GM19193 (cell line): Measurements from ENCODE around the gene CHCHD10.

Experiments
- POLR2A ChIP-seq: IDR thresholded peaks from 4 replicates; pipeline ENCODE4 v1.6.1; 2011; ENCODE audit not compliant: insufficient read depth, insufficient read length; ENCODE audit errors: extremely low read depth

The CHCHD10 gene

DNA sequence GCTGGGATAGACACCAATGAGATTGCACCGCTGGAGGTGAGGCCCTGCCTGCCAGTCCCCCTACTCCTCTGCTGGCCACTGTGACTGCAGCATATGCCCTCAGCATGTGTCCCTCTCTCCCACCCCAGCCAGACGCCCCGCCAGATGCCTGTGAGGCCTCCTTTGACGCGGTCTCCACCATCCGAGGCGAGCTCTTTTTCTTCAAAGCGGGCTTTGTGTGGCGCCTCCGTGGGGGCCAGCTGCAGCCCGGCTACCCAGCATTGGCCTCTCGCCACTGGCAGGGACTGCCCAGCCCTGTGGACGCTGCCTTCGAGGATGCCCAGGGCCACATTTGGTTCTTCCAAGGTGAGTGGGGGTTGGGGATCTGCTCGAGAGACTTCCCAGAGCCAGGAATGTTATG lies 13.3 kb upstream of the CHCHD10 start:
- TF ChIP-seq POLR2A, result no peak

DNA sequence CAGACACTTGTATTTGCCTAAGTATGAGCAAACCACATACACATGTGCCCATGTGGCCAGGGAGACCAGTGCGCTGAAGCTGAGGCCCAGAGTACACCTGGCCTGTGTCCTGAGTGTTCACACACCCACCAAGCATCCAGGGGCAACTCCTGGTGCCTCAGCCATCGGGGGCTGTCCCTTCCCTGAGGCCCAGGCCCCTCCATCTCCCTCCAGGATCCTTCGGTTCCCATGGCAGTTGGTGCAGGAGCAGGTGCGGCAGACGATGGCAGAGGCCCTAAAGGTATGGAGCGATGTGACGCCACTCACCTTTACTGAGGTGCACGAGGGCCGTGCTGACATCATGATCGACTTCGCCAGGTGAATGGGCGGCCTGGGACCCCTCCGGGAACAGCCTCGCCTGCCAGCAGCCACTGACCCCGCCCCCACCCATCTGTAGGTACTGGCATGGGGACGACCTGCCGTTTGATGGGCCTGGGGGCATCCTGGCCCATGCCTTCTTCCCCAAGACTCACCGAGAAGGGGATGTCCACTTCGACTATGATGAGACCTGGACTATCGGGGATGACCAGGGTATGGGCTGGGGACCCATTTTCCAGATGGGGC lies 12.5 kb upstream of the CHCHD10 start:
- TF ChIP-seq POLR2A, result no peak

DNA sequence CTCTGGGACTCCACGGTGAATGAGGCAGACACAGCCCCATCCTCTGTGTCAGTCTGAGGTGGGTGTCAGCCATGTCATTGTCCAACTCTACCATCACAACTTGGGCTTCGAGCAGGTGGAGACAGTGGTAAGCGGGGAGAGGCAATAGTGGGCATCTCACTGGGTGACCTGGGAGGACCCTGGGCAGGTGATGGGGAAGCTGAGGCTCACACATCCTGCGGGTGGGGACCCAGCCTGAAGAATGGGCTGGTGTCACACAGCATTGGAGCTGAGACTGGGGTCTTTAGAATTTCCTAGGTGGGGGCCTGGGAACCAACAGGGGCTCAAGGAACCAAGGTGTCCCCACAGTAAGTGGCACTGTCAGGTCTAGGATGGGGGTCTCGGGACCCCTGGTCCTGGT lies 12.0 kb upstream of the CHCHD10 start:
- no peak for TF ChIP-seq POLR2A

DNA sequence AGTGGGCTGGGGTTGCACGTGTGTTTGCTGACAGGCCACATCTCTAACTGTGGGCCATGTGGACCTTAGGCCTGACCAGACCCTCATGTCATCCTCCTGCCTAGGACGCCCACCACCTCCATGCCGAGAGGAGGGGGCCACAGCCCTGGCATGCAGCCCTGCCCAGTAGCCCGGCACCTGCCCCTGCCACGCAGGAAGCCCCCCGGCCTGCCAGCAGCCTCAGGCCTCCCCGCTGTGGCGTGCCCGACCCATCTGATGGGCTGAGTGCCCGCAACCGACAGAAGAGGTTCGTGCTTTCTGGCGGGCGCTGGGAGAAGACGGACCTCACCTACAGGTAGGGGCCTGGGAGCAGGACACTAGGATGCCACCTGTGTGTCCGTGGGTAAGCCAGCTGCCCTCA lies 11.3 kb upstream of the CHCHD10 start:
- no peak for TF ChIP-seq POLR2A

DNA sequence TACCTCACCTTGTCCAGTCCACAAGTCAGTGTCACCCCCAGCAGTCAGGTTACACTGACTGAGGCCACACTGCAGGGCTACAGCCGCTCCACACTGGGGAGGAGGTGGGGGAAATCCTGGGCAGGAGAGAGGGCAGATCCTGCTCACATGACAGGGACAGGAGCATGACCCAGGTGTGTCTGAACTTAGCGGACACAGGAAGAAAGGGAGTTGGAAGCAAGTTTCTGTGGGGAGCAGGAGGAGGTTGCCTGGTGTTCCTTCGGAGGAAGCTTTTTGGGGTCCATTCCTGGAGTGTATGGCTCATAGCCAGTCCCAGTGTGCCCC lies 10.8 kb upstream of the CHCHD10 start:
- TF ChIP-seq POLR2A, result no peak

DNA sequence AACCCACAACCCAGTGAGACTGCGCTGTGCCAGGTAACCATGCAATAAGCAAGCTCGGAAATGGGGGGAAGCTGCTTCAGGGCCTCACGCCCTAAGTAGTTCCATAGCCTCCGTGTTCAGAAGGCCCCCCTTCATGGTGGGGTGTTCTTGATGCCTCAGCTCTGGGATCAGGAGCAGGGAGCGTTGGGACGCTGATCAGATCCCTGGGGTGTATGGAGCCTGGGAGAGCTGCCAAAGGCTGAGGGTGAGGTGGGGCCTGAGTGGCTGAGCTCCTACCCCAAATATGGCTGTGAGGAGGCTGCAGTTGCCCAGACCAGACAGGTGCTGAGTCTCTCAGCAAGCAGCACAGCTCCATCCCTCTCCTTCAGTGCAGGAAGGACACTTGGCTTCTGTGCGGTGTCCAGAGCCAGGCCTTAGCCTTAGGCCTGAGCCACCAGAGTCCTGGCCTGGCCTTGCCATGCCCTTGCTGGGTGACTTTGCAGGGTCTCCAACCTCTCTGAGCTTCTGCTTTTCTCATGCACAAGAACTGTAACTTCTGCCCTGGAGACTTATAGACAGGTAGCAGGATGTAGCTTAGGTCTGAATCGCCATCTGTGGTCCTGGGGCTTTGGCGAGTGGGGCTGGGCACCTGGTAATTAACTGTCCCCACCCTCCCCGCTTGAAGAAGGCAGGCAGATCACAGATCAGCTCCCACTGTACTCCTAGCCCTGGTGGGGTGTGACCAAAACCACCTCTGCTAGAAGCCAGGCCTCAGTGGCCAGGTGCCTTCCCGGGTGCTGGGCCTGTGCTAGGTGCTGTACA lies 10.2 kb upstream of the CHCHD10 start:
- no peak for TF ChIP-seq POLR2A

DNA sequence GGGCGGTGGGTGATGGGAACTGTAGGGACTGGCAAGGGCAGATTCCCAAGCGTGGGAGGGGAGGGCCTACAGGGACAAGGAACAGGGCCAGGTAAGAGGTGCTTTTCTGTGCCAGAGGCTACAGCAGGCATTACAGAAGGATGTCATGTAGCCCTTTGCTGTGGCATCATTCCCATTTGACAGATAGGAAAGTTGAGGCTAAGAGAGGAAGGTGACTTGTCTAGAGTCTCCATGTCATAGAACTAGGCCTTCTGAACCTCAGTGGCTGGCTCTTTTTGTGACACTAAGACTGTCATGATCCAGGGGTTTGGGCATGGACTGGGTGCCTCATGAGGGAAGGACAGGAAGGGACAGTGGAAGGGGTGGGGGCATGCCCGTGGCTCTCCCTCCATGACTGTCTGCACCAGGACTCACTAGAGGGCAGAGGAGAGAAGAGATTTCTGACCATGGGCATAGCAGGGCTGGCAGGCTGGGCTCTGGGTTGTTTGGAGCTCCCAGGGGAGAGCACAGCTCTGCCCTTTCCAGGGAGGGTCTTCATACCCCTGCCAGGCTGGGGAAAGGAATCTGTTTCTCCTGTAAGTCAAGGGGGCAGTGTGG lies 8.1 kb upstream of the CHCHD10 start:
- TF ChIP-seq POLR2A, result no peak

DNA sequence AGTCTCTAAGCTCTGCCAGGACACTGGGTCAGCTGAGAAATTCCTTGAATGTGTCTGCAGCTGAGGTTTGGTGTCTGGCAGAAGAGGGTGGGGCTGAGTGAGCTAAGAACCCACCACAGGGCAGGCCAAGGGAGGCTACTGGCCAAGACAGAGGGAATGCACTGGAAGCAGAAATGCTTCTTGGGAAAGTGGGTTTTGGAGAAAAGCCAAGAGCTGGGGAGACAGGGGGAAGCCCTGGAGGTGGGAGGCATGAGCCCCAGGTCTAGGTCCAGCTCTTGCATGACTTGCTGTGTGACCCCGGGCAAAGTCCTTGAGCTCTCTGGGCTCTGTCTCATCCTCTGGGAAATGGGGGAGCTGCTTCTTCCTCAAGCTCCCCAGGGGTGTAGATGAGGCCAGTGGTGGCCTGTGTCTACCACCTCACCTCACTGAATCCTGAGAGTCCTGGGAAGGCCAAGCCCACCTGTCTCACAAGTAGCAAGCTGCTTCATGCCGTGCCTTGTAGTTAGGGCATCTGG lies 7.2 kb upstream of the CHCHD10 start:
- TF ChIP-seq POLR2A, result no peak

DNA sequence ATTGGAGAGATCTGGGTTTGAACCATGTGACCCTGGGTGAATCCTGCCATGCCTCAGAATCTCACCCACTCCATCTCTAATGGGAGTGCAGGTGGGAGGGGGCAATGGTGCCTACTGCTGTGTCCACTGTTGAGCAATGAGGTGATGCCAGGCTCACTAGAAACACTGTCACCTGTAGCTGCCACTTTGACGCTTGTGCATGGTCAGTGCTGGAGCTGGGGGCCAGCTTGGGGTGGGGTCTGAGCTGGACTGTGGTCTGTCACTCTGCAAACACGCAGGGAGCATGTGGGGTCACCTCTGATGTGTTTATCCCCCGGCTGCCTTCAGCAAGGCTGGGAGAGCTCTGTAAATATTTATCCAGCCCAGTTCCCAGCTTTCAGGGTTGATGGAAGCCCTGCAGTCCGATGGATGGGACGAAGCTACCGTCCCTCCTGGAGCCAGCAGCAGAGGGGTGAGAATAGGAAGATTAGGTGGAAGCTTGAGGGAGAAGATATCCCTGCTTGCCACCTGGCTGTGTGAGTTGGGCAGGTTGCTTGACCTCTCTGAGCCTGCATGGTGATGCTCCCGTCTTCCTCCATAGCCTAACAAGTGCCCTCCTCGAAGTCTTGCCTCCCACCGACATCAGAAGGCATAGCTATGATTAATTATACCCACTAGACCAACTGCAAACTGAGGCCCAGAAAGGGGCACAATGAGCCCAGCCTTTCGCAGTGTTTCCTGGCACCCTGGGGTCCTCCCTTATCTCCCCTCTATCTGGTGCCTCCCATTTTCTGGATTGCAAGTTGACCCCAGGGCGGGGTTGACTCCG lies 6.5 kb upstream of the CHCHD10 start:
- TF ChIP-seq POLR2A, result no peak

DNA sequence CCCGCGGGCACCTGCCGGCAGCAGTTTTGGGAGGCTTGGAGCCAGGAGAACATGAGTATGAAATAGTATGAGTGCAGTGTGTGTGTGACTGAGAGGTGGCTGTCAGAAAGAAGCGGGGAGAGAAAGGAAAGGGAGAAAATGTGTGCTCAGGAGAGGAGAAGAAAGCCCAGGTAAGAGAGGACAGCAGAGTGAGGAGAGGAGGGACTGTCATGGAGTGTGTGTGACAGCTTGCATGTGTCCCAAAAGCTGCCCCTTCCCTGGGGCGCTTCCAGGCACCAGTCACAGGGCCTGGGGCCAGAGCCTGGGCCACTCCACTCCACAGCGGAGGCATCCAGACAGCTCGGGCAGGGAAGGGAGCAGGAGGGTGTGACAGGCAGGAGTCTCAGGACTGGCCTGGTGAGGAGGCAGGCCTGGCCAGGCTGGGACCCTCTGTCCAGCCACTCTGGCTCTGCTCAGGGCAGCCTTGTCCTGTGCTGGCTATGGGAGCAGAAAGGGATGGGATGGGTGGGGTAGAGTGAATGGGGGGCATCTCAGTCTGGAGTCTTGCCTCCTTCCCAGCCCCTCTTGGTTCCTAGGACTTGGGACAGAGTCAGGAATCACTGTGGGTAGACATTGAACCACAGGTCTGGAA lies 5.8 kb upstream of the CHCHD10 start:
- TF ChIP-seq POLR2A, result no peak

DNA sequence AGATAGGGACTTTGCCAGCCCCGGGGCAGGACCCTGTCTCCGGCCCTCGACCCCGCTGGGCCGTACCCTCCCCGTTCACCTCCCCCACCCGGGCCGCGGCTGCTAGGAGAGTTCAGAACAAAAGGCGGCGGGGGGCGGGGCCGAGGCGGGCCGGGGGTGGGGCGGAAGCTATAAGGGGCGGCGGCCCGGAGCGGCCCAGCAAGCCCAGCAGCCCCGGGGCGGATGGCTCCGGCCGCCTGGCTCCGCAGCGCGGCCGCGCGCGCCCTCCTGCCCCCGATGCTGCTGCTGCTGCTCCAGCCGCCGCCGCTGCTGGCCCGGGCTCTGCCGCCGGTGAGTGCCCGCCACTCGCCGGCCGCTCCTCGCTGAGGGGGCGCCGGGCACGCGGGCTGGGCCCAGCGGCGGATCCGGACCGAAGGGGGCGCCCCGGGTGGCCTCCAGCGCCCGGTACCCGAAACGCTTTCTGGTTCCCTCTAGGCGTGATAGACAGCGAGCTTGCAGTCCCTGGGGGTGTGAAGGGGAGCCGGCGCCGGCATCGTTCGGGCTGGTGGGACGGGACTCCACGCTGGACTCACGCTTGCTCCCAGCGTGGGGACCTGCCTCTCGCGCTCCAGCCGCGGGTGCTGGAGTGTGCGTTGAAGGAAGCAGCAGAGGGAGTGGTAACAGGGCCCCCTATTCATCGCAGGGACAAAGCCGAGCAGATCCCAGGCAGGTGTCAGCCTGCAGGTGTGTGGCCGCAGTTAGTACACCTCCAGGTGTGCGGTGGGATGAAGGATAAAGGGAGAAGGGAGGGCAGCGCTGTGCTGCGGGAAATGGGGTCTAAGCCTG lies 5.1 kb upstream of the CHCHD10 start, which contains the start of gene MMP11:
Gene MMP11 (plus strand): TSS at position 201 of the 825 bp plus-strand sequence. CDS start 22 bp downstream, at position 223.
- no peak for TF ChIP-seq POLR2A

DNA sequence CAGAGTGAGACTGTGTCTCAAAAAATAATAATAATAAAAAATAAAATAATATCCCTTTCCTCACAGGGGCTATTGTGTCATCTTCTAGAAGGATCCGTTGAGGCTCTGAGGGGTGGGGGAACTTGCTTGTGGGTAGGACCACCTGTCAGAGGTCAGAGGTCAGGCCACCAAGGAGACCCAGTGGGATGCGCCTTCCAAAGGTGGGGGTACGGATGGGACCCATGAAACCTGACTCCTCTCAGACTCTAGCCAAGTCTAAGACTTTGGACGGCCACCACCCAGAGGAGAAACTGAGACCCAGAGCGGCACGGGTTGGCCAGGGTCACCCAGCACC lies 4.5 kb upstream of the CHCHD10 start:
- TF ChIP-seq POLR2A, result no peak

DNA sequence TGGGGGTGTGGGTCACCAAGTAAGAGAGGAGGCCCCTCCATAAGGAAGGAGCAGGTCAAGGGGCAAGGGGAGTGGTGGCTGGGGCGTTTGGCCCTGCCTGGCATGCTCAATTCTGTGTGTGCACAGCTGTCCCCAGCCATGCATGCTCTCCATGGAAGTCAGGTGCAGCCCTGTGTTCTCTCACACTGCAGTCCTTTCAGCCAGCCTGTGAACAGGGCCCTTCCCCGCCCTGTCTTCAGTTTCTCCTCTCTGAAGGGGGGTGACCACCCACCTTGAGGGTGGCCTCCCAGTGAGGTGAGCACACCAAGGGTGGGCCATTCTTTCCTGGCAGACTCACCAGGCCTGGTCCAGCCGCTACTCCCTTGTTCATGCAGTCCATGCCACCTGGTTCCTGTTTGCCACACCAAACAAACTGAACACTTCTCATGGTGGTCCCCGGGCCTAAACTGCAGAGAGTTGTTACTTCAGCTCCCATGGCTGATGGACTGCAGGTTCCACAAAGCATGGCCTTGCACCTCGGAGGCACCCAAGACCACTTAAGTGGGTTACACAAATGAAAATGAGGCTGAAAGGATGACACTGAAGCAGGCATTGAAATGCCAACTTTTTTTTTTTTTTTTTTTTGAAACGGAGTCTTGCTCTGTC lies 1.7 kb upstream of the CHCHD10 start:
- TF ChIP-seq POLR2A, result no peak
